GM19395 (cell line): ENCODE measurements around the gene TMBIM6.

Experiments used
- ATAC-seq: cut with Tn5 transposase; IDR thresholded peaks from one replicate; pipeline ENCODE4 v1.9.1; 2021; ENCODE audit warnings: mild to moderate bottlenecking, moderate library complexity; ENCODE audit not compliant: unreplicated experiment

TMBIM6 gene

GRCh38 chr12:49796606-49797448, 55.5 kb downstream of the TMBIM6 start:
- ATAC-seq, result no peak

- no peak for ATAC-seq
Measured at GRCh38 chr12:49797449-49797776, 56.1 kb downstream of the TMBIM6 start.

GRCh38 chr12:49798248-49798647, 56.9 kb downstream of the TMBIM6 start:
- no peak for ATAC-seq

GRCh38 chr12:49798934-49799333, 57.6 kb downstream of the TMBIM6 start:
- no peak for ATAC-seq

- no peak for ATAC-seq
Measured at GRCh38 chr12:49800421-49801140, 59.2 kb downstream of the TMBIM6 start.

GRCh38 chr12:49801141-49802063, 60.0 kb downstream of the TMBIM6 start:
- no peak for ATAC-seq

GRCh38 chr12:49803693-49804450, 62.5 kb downstream of the TMBIM6 start:
- no peak for ATAC-seq

GRCh38 chr12:49804821-49805220, 63.5 kb downstream of the TMBIM6 start:
- ATAC-seq, result no peak

- no peak for ATAC-seq
Measured at GRCh38 chr12:49805409-49805808, 64.1 kb downstream of the TMBIM6 start.

GRCh38 chr12:49806321-49806813, 65.0 kb downstream of the TMBIM6 start:
- no peak for ATAC-seq

- ATAC-seq, result no peak
Measured at GRCh38 chr12:49806877-49807276, 65.5 kb downstream of the TMBIM6 start.

- no peak for ATAC-seq
Measured at GRCh38 chr12:49807991-49808580, 66.7 kb downstream of the TMBIM6 start.

- ATAC-seq, result no peak
Measured at GRCh38 chr12:49808686-49809380, 67.5 kb downstream of the TMBIM6 start.

GRCh38 chr12:49809381-49809905, 68.1 kb downstream of the TMBIM6 start:
- no peak for ATAC-seq

GRCh38 chr12:49809906-49810389, 68.6 kb downstream of the TMBIM6 start:
- no peak for ATAC-seq

GRCh38 chr12:49811136-49811535, 69.8 kb downstream of the TMBIM6 start:
- ATAC-seq, result no peak

- no peak for ATAC-seq
Measured at GRCh38 chr12:49811961-49812401, 70.6 kb downstream of the TMBIM6 start.

GRCh38 chr12:49813131-49813530, 71.8 kb downstream of the TMBIM6 start:
- no peak for ATAC-seq
